Measurements from ENCODE around the gene GDPD5. TPM values are rescaled to one million over a fixed set of nuclear protein-coding genes. Genes with fewer than 3 reads are reported as not detected.

The GDPD5 gene
- total RNA-seq, 2 experiments from 2014 or later, result 26.5 to 32.0 TPM

- H3K36me3 Mint-ChIP-seq, result no peaks in the 10 kb centered on the region
- H3K27me3 Mint-ChIP-seq, result peaks cover 6% of the 10 kb centered on the region
- POLR2A ChIA-PET, result no interaction called here
- intact Hi-C loops (cut with micrococcal nuclease), result loop anchor here (1.0 to 5.0 kb wide), 3 partner anchors 59 to 144 kb away; no protein-coding TSS in a partner anchor
- no peak overlapping the region for H3K4me3 Mint-ChIP-seq
- no peak for DNase-seq
- H3K9me3 Mint-ChIP-seq, result no peaks in the 10 kb centered on the region
- CTCF ChIA-PET, result interaction anchor here (0.6 to 14.3 kb wide), 20 partner anchors 10 to 365 kb away, joined by 3 to 435 read pairs (median 6); partner anchors contain the start of gene RPS3
- peaks cover 16% of the 10 kb centered on the region for H3K4me1 Mint-ChIP-seq (ENCODE audit: low read depth)
- H3K27ac Mint-ChIP-seq, result no peak overlapping the region
Observed at GRCh38 chr11:75387736-75388294, 137.9 kb downstream of the GDPD5 start.

- ChIA-PET CTCF (interaction anchor here (0.6 to 14.3 kb wide), 11 partner anchors 10 to 150 kb away, joined by 3 to 435 read pairs (median 8); partner anchors contain the start of gene ARRB1), POLR2A (no interaction called here)
- intact Hi-C loops (cut with micrococcal nuclease), result loop anchor here (5.0 kb wide), 1 partner anchor 60 kb away; no protein-coding TSS in a partner anchor
- DNase-seq, result no peak
- Mint-ChIP-seq H3K4me1 (ENCODE audit: low read depth) (peaks cover 16% of the 10 kb centered on the region), H3K4me3 (no peak overlapping the region), H3K36me3 (no peaks in the 10 kb centered on the region), H3K9me3 (no peaks in the 10 kb centered on the region), H3K27me3 (peaks cover 6% of the 10 kb centered on the region), H3K27ac (no peak overlapping the region)
Observed at GRCh38 chr11:75386942-75387630, 138.7 kb downstream of the GDPD5 start.

Other genes with a start within 250 kb of the GDPD5 start
- 10 to 100 TPM; 16.3 to 18.8 TPM for gene ARRB1, start 174.3 kb downstream of the GDPD5 start, total RNA-seq
- 1,000 to 10,000 TPM; 4,423 to 4,525 TPM for gene RPS3, start 126.4 kb downstream of the GDPD5 start, total RNA-seq
- under 1 TPM; 0.12 to 0.51 TPM for gene KLHL35, start 92.7 kb downstream of the GDPD5 start, total RNA-seq
- 10 to 100 TPM; 15.2 to 17.4 TPM for gene SERPINH1, start 36.3 kb upstream of the GDPD5 start, total RNA-seq
- under 1 TPM in 1 of 2 experiments, not detected in 1; 0.05 TPM for gene MAP6, start 143.1 kb upstream of the GDPD5 start, total RNA-seq
- gene MOGAT2, start 191.9 kb upstream of the GDPD5 start, total RNA-seq, result not detected
- gene DGAT2, start 242.8 kb upstream of the GDPD5 start, total RNA-seq, result 1 to 10 TPM; 2.5 to 3.1 TPM